Stimulated activated CD4-positive, alpha-beta T cell treated with anti-CD3 and anti-CD28 coated beads, Interleukin-1b, Interleukin-23, amount 100 ng/mL, for 24 hours (primary cell): ENCODE results near the gene SOST.
A peak's percentile ranks its signal among the peaks of the same experiment; 100 is the strongest.
"Not testable (repeated sequence)": the region's sequence is repeated elsewhere in the genome, so short reads cannot be mapped to it uniquely, and the experiment has no call there.

ENCODE experiments used
- DNase-seq, 4 experiments: peaks; one replicate each; pipeline ENCODE4 v3.0.0-alpha.2; 2020; ENCODE audit warnings: low read depth in 4 of 4, low spot score in 1 of 4

Gene SOST

GRCh38 chr17:43758497-43759174, at the start of gene SOST:
Gene SOST, minus strand, starts transcription at chr17:43758791. Its CDS starts 50 bp downstream, at chr17:43758741.
- no peak for DNase-seq

- DNase-seq: no peak
Observed at GRCh38 chr17:43808076-43808475, 49.5 kb upstream of the SOST start.

- no peak for DNase-seq
Observed at GRCh38 chr17:43805117-43805516, 46.5 kb upstream of the SOST start.

GRCh38 chr17:43803758-43804157, 45.2 kb upstream of the SOST start:
- DNase-seq: no peak

GRCh38 chr17:43801844-43802243, 43.3 kb upstream of the SOST start:
- DNase-seq: no peak

GRCh38 chr17:43800736-43801135, 42.1 kb upstream of the SOST start:
- no peak for DNase-seq

- DNase-seq: no peak
Observed at GRCh38 chr17:43799047-43799446, 40.5 kb upstream of the SOST start.

- not testable (repeated sequence) for DNase-seq
Observed at GRCh38 chr17:43798024-43798423, 39.4 kb upstream of the SOST start.

- not testable (repeated sequence) for DNase-seq
Observed at GRCh38 chr17:43792668-43793067, 34.1 kb upstream of the SOST start.

- no peak for DNase-seq
Observed at GRCh38 chr17:43791589-43791988, 33.0 kb upstream of the SOST start.

GRCh38 chr17:43790311-43790940, 31.8 kb upstream of the SOST start:
- DNase-seq: no peak

GRCh38 chr17:43789482-43789881, 30.9 kb upstream of the SOST start:
- DNase-seq: no peak

- no peak for DNase-seq
Observed at GRCh38 chr17:43788540-43788939, 29.9 kb upstream of the SOST start.

- DNase-seq: no peak
Observed at GRCh38 chr17:43787728-43788127, 29.1 kb upstream of the SOST start.

GRCh38 chr17:43784628-43785101, 26.1 kb upstream of the SOST start:
- no peak for DNase-seq

GRCh38 chr17:43784068-43784467, 25.5 kb upstream of the SOST start:
- DNase-seq: no peak

- DNase-seq: no peak
Observed at GRCh38 chr17:43782913-43783680, 24.5 kb upstream of the SOST start.

- no peak for DNase-seq
Observed at GRCh38 chr17:43780135-43780534, 21.5 kb upstream of the SOST start, which contains the start of gene CFAP97D1. Gene CFAP97D1, plus strand, starts transcription at chr17:43780435. Its CDS starts 28 bp downstream, at chr17:43780463.

- DNase-seq: peak in 1 of 4 experiments; percentile 13
Observed at GRCh38 chr17:43779145-43780125, 20.8 kb upstream of the SOST start.

- peak; percentile 42 to 65 (median 48) for DNase-seq
Observed at GRCh38 chr17:43778337-43779144, 19.9 kb upstream of the SOST start, which contains the start of gene DUSP3. Gene DUSP3, minus strand, starts transcription at chr17:43778977. Its CDS starts 53 bp downstream, at chr17:43778924.
